Gastroesophageal sphincter (tissue), 4 donors: ENCODE measurements around the gene CTSE. TPM values are rescaled to one million over a fixed set of nuclear protein-coding genes. Genes with fewer than 3 reads are reported as not detected.

Source experiments
- ATAC-seq: fragments of 150-250 bp; one replicate; pipeline ENCODE4 v1.9.1; 2016; ENCODE audit warnings: mild to moderate bottlenecking, moderate library complexity
- H3K27ac ChIP-seq, 4 donors: fragments of 200-600 bp; sonication (generic) in 3 of 4; 1 replicate in 3 of 4; 2 replicates in 1 of 4; pipeline ENCODE4 v1.5.1; 2016 to 2019
- H3K27me3 ChIP-seq: fragments of 200-600 bp; sonication (generic); one replicate; pipeline ENCODE4 v1.5.1; 2019
- H3K36me3 ChIP-seq, 2 donors: fragments of 200-600 bp; sonication (generic); one replicate each; pipeline ENCODE4 v1.5.1; 2019; ENCODE audit warnings: control low read depth in 1 of 2
- H3K4me1 ChIP-seq, 3 donors: fragments of 200-600 bp; sonication (generic); 1 replicate in 2 of 3; 2 replicates in 1 of 3; pipeline ENCODE4 v1.5.1; 2016 to 2019; ENCODE audit warnings: control low read depth in 2 of 3
- H3K4me3 ChIP-seq, 2 donors: fragments of 200-600 bp; sonication (generic); one replicate each; pipeline ENCODE4 v1.5.1; 2019; ENCODE audit warnings: mild to moderate bottlenecking in 1 of 2, moderate library complexity in 1 of 2
- H3K9me3 ChIP-seq, 3 donors: fragments of 200-600 bp; sonication (generic); one replicate each; pipeline ENCODE4 v1.5.1; 2017 to 2019; ENCODE audit warnings: control low read depth in 2 of 3
- EP300 ChIP-seq: sonication (generic); formaldehyde crosslinking; IDR thresholded peaks from one replicate; pipeline ENCODE4 v1.6.1; 2017; ENCODE audit warnings: antibody characterized with exemption, mild to moderate bottlenecking
- POLR2A ChIP-seq, 2 donors: fragments of 450-650 bp; IDR thresholded peaks; one replicate each; pipeline ENCODE4 v1.6.1; 2017; ENCODE audit warnings: antibody characterized with exemption in 2 of 2, mild to moderate bottlenecking in 2 of 2, moderate library complexity in 1 of 2
- POLR2AphosphoS5 ChIP-seq: sonication (generic); formaldehyde crosslinking; IDR thresholded peaks from one replicate; pipeline ENCODE4 v1.6.1; 2017; ENCODE audit warnings: antibody characterized with exemption
- WGBS, 2 donors: methylation state at CpG; one replicate each; pipeline ENCODE4 v1.1.5; 2018; ENCODE audit warnings: low coverage in 1 of 2; 5-methylcytosine and 5-hydroxymethylcytosine counted together
- total RNA-seq, 4 donors: library from RNA; depleted of rRNA; stranded (reverse); fragments of >200 nt; gene quantifications; one replicate each; pipeline ENCODE4 v1.1.0, GENCODE V29; 2016
- TF ChIP-seq, protein P1 (sequence below), 4 experiments: fragments of 200-600 bp in 2 of 4; fragments of 450-650 bp in 2 of 4; sonication (generic) in 1 of 4; IDR thresholded peaks; one replicate each; pipeline ENCODE4 v1.5.1; 2017 to 2019; ENCODE audit warnings: antibody characterized with exemption in 4 of 4, mild to moderate bottlenecking in 2 of 4, moderate library complexity in 2 of 4

The CTSE gene
- total RNA-seq, 4 donors from 2014 or later, result not detected

- no peak overlapping the region for H3K4me3 ChIP-seq
- TF ChIP-seq EP300 (no peak), POLR2AphosphoS5 (no peak), POLR2A (IDR thresholded peaks at IDR 0.05) (no peak)
- TF ChIP-seq, protein P1, sequence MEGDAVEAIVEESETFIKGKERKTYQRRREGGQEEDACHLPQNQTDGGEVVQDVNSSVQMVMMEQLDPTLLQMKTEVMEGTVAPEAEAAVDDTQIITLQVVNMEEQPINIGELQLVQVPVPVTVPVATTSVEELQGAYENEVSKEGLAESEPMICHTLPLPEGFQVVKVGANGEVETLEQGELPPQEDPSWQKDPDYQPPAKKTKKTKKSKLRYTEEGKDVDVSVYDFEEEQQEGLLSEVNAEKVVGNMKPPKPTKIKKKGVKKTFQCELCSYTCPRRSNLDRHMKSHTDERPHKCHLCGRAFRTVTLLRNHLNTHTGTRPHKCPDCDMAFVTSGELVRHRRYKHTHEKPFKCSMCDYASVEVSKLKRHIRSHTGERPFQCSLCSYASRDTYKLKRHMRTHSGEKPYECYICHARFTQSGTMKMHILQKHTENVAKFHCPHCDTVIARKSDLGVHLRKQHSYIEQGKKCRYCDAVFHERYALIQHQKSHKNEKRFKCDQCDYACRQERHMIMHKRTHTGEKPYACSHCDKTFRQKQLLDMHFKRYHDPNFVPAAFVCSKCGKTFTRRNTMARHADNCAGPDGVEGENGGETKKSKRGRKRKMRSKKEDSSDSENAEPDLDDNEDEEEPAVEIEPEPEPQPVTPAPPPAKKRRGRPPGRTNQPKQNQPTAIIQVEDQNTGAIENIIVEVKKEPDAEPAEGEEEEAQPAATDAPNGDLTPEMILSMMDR (IDR thresholded peaks at IDR 0.05), result no peak
- no peaks in the 10 kb centered on the region for H3K36me3 ChIP-seq
- H3K4me1 ChIP-seq, result no peaks in the 10 kb centered on the region
- no peak overlapping the region for H3K27ac ChIP-seq
- H3K27me3 ChIP-seq, result peaks cover 37% of the 10 kb centered on the region
- no peaks in the 10 kb centered on the region for H3K9me3 ChIP-seq
- ATAC-seq, result no peak
- 46 to 51% methylated on average over 4 to 5 of the region's 7 CpGs for WGBS, 2 donors
Measured at GRCh38 chr1:206041640-206042039, 17.9 kb upstream of the CTSE start.

DNA sequence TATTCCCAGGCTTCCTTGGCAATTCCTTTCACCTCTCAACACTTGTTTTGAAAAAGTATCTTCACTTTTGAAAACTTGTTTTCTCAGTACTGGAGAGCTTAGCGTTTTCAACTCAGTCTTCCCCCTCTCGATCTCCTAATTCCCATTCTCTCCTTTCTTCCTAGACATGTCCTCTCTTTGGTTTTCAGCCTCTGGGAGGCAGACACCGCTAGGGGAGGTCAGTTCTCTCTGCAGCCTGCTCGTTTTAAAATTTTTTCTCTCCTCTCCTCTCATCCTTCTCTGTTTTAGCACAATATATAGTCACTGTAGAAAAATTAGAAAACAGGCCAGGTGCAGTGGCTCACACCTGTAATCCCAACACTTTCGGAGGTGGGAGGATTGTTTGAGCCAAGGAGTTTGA is 16.6 kb upstream of the CTSE start:
- Histone ChIP-seq H3K4me3 (no peak overlapping the region), H3K27ac (no peak overlapping the region), H3K9me3 (no peaks in the 10 kb centered on the region), H3K36me3 (no peaks in the 10 kb centered on the region), H3K27me3 (peaks cover 39% of the 10 kb centered on the region), H3K4me1 (no peaks in the 10 kb centered on the region)
- no peak for ATAC-seq
- TF ChIP-seq POLR2AphosphoS5 (no peak), POLR2A (IDR thresholded peaks at IDR 0.05) (no peak), EP300 (no peak)
- TF ChIP-seq, protein P1 (IDR thresholded peaks at IDR 0.05), result no peak
- 43 to 59% methylated on average over 5 of the region's 5 CpGs for WGBS, 2 donors

DNA sequence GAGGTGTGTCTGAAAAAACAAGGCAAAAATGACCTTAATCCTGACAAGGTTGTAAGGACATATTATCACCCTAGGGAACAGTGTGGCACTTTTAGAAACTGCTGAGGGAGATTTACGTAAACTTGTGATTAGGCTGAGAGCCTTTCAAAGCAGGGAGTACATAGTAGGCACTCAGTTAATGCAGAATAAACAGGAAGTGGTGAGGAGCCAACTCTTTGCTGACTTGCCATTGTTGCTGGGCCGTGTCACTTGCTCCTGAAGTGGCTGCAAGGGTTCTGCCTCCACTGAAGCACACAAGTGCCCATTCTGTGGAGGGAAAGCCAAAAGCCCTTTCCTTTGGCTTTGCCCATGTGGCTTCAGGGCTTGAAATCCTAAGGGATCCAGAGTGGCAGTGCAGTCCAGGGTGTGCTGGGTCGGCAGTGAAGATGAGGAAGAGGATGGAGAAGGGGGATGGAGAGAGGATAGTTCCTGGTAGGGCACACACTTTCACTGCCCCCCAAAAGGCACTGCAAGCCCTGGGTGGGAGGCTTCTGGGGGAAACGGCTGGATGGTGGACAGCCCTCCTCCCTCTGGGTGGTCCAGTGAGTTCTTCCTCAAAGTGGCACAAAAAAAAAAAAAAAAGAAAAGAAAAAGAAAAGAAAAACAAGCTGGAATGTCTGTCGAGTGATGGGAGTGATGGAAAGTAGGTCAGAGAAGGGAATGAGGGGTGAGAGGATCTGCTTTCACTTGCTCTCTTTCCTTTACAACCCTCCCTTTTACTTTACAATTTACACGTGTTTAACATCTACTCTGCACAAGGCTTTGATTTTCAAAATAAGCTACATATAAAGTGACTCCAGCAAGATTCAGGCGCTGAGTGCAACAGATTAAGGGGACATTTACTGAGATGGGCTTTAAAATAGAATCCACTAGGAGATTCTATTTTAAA is 15.6 kb upstream of the CTSE start:
- TF ChIP-seq POLR2AphosphoS5 (no peak), EP300 (no peak)
- no peaks in the 10 kb centered on the region for H3K4me1 ChIP-seq
- no peaks in the 10 kb centered on the region for H3K9me3 ChIP-seq
- no peak overlapping the region for H3K27ac ChIP-seq
- H3K27me3 ChIP-seq, result peaks cover 46% of the 10 kb centered on the region
- ATAC-seq, result no peak
- no peaks in the 10 kb centered on the region for H3K36me3 ChIP-seq
- no peak overlapping the region for H3K4me3 ChIP-seq
- 40 to 50% methylated on average over 4 to 6 of the region's 7 CpGs for WGBS, 2 donors

DNA sequence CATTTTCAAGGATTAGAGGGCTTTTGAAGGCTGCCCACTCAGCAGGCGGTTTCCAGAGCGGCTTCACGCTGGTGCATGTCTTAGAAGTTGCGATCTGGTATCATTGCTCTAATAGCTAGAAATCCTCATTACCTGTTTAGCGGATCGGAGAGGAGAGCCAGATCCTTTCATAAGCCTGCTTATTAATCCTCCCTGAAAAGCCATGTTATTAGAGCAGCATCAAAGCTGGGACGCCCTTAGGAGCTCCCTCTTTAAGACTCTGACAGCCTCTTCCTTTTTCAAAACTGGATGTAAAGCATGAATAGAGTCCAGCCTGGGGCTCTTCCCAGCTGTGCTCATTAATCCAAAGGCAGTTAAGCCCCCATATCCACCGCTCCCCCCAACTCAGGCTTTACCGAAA is 13.9 kb upstream of the CTSE start:
- no peak for ATAC-seq
- WGBS, 2 donors, result 75 to 93% methylated on average over 6 to 9 of the region's 9 CpGs

GRCh38 chr1:206036663-206037455 is 13.2 kb upstream of the CTSE start:
- TF ChIP-seq, protein P1 (IDR thresholded peaks at IDR 0.05), result no peak
- no peak for TF ChIP-seq POLR2A (IDR thresholded peaks at IDR 0.05)
- no peak for TF ChIP-seq EP300
- no peak for TF ChIP-seq POLR2AphosphoS5
- Histone ChIP-seq H3K27me3 (peaks cover 44% of the 10 kb centered on the region), H3K4me1 (no peaks in the 10 kb centered on the region), H3K4me3 (no peak overlapping the region), H3K9me3 (no peaks in the 10 kb centered on the region), H3K27ac (no peak overlapping the region), H3K36me3 (no peaks in the 10 kb centered on the region)
- WGBS, 2 donors, result 23 to 33% methylated on average over 2 of the region's 2 CpGs
- no peak for ATAC-seq

More for the DNA sequence above, 13.9 kb upstream of the CTSE start:
- TF ChIP-seq POLR2AphosphoS5 (no peak), POLR2A (IDR thresholded peaks at IDR 0.05) (no peak), EP300 (no peak)
- TF ChIP-seq, protein P1 (IDR thresholded peaks at IDR 0.05), result no peak
- H3K36me3 ChIP-seq, result no peaks in the 10 kb centered on the region
- peaks cover 49% of the 10 kb centered on the region for H3K27me3 ChIP-seq
- no peaks in the 10 kb centered on the region for H3K4me1 ChIP-seq
- no peaks in the 10 kb centered on the region for H3K9me3 ChIP-seq
- H3K27ac ChIP-seq, result no peak overlapping the region
- H3K4me3 ChIP-seq, result no peak overlapping the region
